NCI-H748 treated with DMSO at 0.1 percent for 48 hours (cell line): ENCODE data around the gene CORO1C.

Source experiments
- DNase-seq: peaks from one replicate; lab custom pipeline; 2025; lab: John Stamatoyannopoulos, UW

The CORO1C gene

GRCh38 chr12:108614041-108614440 lies 117.3 kb downstream of the CORO1C start:
- DNase-seq: no peak

- no peak for DNase-seq
Measured at GRCh38 chr12:108613548-108613947, 117.8 kb downstream of the CORO1C start.

GRCh38 chr12:108612788-108613282 lies 118.5 kb downstream of the CORO1C start:
- DNase-seq: no peak

- no peak for DNase-seq
Measured at GRCh38 chr12:108611884-108612415, 119.4 kb downstream of the CORO1C start.

- DNase-seq: no peak
Measured at GRCh38 chr12:108610856-108611605, 120.3 kb downstream of the CORO1C start.

GRCh38 chr12:108610336-108610815 lies 120.9 kb downstream of the CORO1C start:
- no peak for DNase-seq

GRCh38 chr12:108609537-108610335 lies 121.6 kb downstream of the CORO1C start:
- DNase-seq: no peak

- no peak for DNase-seq
Measured at GRCh38 chr12:108608616-108609015, 122.7 kb downstream of the CORO1C start.

GRCh38 chr12:108607981-108608600 lies 123.2 kb downstream of the CORO1C start:
- DNase-seq: no peak

- DNase-seq: no peak
Measured at GRCh38 chr12:108606492-108606891, 124.8 kb downstream of the CORO1C start.

- no peak for DNase-seq
Measured at GRCh38 chr12:108605690-108606406, 125.5 kb downstream of the CORO1C start.

GRCh38 chr12:108605000-108605689 lies 126.2 kb downstream of the CORO1C start:
- no peak for DNase-seq

GRCh38 chr12:108604208-108604941 lies 126.9 kb downstream of the CORO1C start:
- no peak for DNase-seq

GRCh38 chr12:108603743-108604142 lies 127.6 kb downstream of the CORO1C start:
- no peak for DNase-seq

- no peak for DNase-seq
Measured at GRCh38 chr12:108602976-108603704, 128.2 kb downstream of the CORO1C start.

GRCh38 chr12:108602209-108602705 lies 129.1 kb downstream of the CORO1C start:
- DNase-seq: no peak

GRCh38 chr12:108600702-108601007 lies 130.7 kb downstream of the CORO1C start:
- DNase-seq: no peak

GRCh38 chr12:108599948-108600701 lies 131.2 kb downstream of the CORO1C start:
- DNase-seq: no peak

GRCh38 chr12:108599541-108599940 lies 131.8 kb downstream of the CORO1C start:
- DNase-seq: no peak
